ENCODE results near the gene GDF9. TPM values are rescaled to one million over a fixed set of nuclear protein-coding genes. Genes with fewer than 3 reads are reported as not detected.
A peak's percentile ranks its signal among the peaks of the same experiment; 100 is the strongest.

Gene GDF9
- total RNA-seq, 1 donor from 2014 or later: 0.52 TPM

DNA sequence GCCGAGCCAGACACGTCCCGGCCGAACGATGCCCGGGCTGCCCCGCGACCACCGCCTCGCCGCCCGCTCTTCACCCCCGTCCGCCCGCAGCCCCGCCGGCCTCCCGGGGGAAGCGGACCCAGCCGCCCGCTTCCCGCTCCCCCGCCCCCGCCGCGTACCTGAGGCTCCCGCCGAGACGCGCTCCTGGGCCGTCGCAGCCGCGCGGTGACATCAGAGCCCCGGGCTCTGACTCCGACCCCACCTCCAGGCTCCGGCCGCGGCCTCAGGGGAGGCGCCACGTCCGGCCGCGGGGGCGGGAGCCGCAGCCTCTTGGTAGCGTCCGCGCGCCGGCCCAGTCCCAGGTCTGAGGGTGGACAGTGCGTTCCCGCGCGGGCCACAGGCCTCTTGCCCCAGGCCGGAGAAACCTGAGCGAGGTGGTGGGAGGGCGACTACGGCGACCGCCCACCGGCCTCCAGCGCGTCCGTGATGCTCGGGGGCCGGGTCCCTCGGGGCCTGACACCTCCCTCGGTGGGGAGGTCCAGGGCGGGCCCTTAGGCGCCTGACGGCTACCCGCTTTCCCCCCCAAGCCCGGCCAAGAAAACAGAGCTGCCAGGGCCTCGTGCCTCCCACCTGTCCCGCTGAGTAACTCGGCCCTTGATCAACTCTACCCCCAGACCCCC is 35.7 kb downstream of the GDF9 start, which contains the start of gene SHROOM1:
TSS of gene SHROOM1 (minus strand) at position 212 of the 659 bp plus-strand sequence. CDS start 4,507 bp downstream, outside the sequence.
- Histone ChIP-seq H3K9ac (ENCODE audit: low read depth in 1 of 3, low read length in 3 of 3) (peak within 1 kb of the TSS; percentile 57 to 78 (median 73)), H3K27ac (ENCODE audit: low read depth, low read length) (no peak within 1 kb of the TSS), H3K9me3 (ENCODE audit: control insufficient read depth in 3 of 3, low read length in 3 of 3) (no peaks in the 10 kb centered on the region), H3K36me3 (ENCODE audit: control insufficient read depth in 3 of 3, insufficient read depth in 3 of 3, low read length in 3 of 3) (no peaks in the 10 kb centered on the region), H3K4me1 (ENCODE audit: control insufficient read depth in 3 of 3, insufficient read depth in 3 of 3, low read length in 3 of 3) (peaks cover 4 to 17% (median 8%) of the 10 kb centered on the region in 3 donors), H3K4me3 (ENCODE audit: low read length in 3 of 3) (peak within 1 kb of the TSS; percentile 66 to 81 (median 73)), H3K27me3 (ENCODE audit: control insufficient read depth in 3 of 3, insufficient read depth in 3 of 3, low read length in 3 of 3) (peaks cover 7 to 30% (median 23%) of the 10 kb centered on the region in 3 donors)

DNA sequence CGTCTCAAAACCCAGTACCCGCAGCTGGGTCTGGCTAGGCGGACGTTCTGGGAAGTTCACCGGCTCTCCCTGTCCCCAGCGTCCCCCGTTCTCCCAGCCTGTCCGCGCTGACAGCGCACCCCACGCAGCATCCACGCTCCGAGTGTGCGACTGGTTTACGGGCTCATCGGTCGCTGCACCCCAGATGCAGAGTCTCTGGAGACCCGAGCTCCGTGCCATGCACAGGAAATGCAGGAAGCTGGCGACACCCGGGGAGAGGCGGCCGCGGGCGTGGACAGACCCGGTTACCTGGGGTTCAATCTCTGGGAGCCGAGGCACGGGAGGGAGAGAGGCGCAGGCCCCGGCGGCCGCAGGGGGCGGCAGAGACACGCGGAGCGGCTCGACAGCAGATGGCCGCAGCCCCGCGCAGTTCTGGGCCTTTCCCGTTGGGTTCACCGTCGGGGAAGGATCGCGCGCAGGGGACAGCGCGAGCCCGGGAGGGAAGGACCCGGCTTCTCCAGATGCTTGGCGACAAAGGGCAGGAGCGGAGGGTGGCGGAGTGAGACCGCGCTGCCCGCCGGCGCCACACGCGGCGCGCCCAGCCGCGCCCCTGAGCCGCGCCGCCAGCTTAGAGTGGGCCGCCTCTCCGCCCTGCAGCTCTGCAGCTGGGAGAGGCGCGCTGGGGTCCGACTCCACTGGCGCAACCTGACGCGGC is 36.4 kb downstream of the GDF9 start:
- Histone ChIP-seq H3K27me3 (ENCODE audit: control insufficient read depth in 3 of 3, insufficient read depth in 3 of 3, low read length in 3 of 3) (peaks cover 7 to 33% (median 26%) of the 10 kb centered on the region in 3 donors), H3K9ac (ENCODE audit: low read depth in 1 of 3, low read length in 3 of 3) (peak overlapping the region; percentile 57 to 78 (median 73)), H3K4me3 (ENCODE audit: low read length in 3 of 3) (peak overlapping the region; percentile 66 to 81 (median 73)), H3K9me3 (ENCODE audit: control insufficient read depth in 3 of 3, low read length in 3 of 3) (no peaks in the 10 kb centered on the region), H3K4me1 (ENCODE audit: control insufficient read depth in 3 of 3, insufficient read depth in 3 of 3, low read length in 3 of 3) (peaks cover 4 to 17% (median 8%) of the 10 kb centered on the region in 3 donors), H3K36me3 (ENCODE audit: control insufficient read depth in 3 of 3, insufficient read depth in 3 of 3, low read length in 3 of 3) (no peaks in the 10 kb centered on the region), H3K27ac (ENCODE audit: low read depth, low read length) (no peak overlapping the region)

DNA sequence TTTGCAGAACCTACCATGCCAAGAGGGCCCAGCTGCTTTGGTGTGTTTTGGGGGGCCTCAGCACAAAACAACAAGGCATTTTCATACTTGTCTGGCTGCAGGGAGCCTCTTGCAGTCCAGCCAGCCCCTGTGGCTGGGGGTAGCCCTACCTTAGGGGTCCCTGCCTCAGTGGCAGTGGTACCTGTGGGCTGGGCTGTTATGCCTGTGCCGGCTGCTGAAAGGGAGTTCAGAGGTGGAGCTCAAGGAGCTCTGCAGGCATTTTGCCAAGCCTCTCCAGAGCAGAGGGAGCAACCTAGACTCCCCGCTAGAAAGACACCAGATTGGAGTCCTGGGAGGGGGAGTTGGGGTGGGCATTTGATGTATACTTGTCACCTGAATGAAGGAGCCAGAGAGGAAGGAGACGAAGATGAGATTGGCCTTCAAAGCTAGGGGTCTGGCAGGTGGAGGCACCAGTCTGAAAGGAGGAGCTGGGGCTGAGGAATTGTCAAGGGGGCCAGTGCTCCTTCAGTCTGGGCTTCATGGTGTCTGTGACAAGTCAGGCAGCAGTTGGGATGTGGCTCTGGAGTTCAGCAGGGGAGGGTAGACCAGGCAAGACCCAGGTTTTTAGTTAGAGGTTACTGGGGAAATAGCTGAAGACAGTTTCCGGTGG is 37.3 kb downstream of the GDF9 start:
- peak overlapping the region in 1 of 3 donors; percentile 78 for H3K9ac ChIP-seq (ENCODE audit: low read depth in 1 of 3, low read length in 3 of 3)
- no peaks in the 10 kb centered on the region for H3K9me3 ChIP-seq (ENCODE audit: control insufficient read depth in 3 of 3, low read length in 3 of 3)
- H3K27me3 ChIP-seq (ENCODE audit: control insufficient read depth in 3 of 3, insufficient read depth in 3 of 3, low read length in 3 of 3): peaks cover 7 to 35% (median 31%) of the 10 kb centered on the region in 3 donors
- H3K36me3 ChIP-seq (ENCODE audit: control insufficient read depth in 3 of 3, insufficient read depth in 3 of 3, low read length in 3 of 3): no peaks in the 10 kb centered on the region
- no peak overlapping the region for H3K27ac ChIP-seq (ENCODE audit: low read depth, low read length)
- H3K4me1 ChIP-seq (ENCODE audit: control insufficient read depth in 3 of 3, insufficient read depth in 3 of 3, low read length in 3 of 3): peaks cover 4 to 17% (median 8%) of the 10 kb centered on the region in 3 donors
- peak overlapping the region in 2 of 3 donors; percentile 66 to 81 for H3K4me3 ChIP-seq (ENCODE audit: low read length in 3 of 3)

DNA sequence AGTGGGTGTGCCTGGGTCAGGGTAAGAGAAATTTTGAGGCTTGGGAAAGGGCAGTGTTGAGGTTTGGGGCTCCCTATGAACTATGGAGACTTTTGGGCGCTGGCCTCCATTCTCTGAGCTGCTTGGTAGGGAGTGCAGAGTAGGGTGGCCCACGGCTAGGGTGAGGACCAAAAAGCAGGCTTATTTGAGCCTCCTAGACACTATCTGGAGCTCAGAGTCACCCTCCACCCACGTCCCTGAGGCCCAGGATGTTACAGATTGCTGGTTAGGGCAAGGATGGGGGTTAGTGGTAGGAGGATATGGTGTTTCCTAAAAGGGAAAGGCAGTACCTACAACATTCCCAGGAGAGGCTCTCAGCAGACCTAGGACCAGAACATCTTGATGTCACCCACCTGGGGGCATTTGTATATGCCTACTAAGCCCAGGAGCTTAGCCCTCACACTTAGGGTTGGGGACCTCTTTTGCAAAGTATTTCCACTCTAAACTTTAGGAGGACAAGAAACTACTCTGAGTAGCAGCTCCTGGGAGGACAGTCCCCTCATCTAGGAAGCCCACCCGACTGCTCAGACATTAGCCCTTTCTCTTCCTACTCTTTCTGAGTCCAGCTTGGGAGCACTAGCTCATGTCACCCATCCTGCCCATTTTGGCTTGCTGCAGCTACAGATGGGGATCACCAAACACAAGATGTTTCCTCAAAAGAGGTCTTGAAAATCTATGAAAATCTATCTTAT is 38.2 kb downstream of the GDF9 start:
- H3K27ac ChIP-seq (ENCODE audit: low read depth, low read length): no peak overlapping the region
- no peak overlapping the region for H3K9ac ChIP-seq (ENCODE audit: low read depth in 1 of 3, low read length in 3 of 3)
- H3K27me3 ChIP-seq (ENCODE audit: control insufficient read depth in 3 of 3, insufficient read depth in 3 of 3, low read length in 3 of 3): peaks cover 7 to 41% (median 31%) of the 10 kb centered on the region in 3 donors

DNA sequence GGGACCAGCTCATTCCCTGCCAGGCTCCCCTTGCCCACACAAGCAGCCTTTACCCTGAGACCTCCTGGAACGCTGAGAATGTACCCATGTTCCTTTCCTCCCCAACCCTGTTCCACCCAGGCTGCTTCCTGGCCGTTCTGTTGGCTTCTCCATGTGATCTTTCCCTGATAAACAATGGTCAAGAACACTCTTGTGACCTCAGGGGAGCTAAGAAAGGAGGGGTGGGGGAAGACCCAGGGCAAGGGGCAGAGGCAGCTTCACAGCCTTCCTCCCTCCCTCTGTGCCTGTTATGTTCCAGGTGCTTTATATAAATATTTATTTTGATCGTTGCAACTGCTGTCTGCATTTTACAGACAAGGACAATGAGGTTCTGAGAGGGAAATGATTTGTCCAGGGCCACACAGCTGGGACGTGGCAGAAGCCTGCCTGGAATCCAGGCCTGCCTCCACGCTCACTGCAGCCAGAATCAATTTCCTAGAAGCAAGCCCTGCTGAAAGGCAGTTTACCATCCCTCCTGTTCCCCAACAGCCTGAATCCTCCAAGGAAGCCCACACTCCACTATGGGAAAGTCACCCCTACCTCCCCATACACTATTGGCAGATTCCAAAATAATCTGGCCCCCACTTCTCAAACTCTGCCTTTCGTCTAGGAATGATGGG is 39.7 kb downstream of the GDF9 start:
- Histone ChIP-seq H3K9me3 (ENCODE audit: control insufficient read depth in 3 of 3, low read length in 3 of 3) (no peaks in the 10 kb centered on the region), H3K27ac (ENCODE audit: low read depth, low read length) (no peak overlapping the region), H3K4me3 (ENCODE audit: low read length in 3 of 3) (no peak overlapping the region), H3K9ac (ENCODE audit: low read depth in 1 of 3, low read length in 3 of 3) (peak overlapping the region in 1 of 3 donors; percentile 33), H3K27me3 (ENCODE audit: control insufficient read depth in 3 of 3, insufficient read depth in 3 of 3, low read length in 3 of 3) (peaks cover 7 to 41% (median 31%) of the 10 kb centered on the region in 3 donors), H3K4me1 (ENCODE audit: control insufficient read depth in 3 of 3, insufficient read depth in 3 of 3, low read length in 3 of 3) (peaks cover 8 to 17% (median 9%) of the 10 kb centered on the region in 3 donors), H3K36me3 (ENCODE audit: control insufficient read depth in 3 of 3, insufficient read depth in 3 of 3, low read length in 3 of 3) (no peaks in the 10 kb centered on the region)

More for the DNA sequence above, 38.2 kb downstream of the GDF9 start:
- H3K9me3 ChIP-seq (ENCODE audit: control insufficient read depth in 3 of 3, low read length in 3 of 3): no peaks in the 10 kb centered on the region
- H3K4me3 ChIP-seq (ENCODE audit: low read length in 3 of 3): no peak overlapping the region
- no peaks in the 10 kb centered on the region for H3K36me3 ChIP-seq (ENCODE audit: control insufficient read depth in 3 of 3, insufficient read depth in 3 of 3, low read length in 3 of 3)
- H3K4me1 ChIP-seq (ENCODE audit: control insufficient read depth in 3 of 3, insufficient read depth in 3 of 3, low read length in 3 of 3): peaks cover 5 to 17% (median 8%) of the 10 kb centered on the region in 3 donors

DNA sequence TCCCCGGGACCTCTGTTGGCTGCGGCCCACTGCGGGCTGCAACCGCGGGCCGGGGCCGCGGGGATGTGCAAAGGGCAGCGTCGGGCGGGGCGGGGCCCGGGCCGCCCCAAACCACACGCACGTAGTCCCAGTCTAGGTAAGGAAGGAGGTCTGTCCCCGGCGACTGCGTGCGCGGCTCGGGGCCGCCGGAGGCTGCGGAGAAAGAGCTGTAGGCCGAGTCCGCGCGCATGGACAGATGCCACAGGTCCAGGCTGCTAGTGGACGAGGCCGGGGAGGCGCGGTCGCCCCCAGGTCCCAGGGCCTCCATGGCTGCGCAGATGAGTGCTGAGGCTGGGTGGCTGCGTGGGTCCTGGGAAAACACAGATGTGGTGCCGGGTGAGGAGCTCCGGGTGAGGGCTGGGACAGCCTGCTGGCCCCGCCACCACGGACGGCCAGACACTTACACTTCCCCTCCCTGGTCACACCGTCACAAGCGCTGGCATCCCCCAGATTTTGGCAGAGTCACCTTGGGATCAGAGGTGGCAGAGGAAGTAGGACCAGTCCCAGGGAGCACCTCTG is 40.4 kb downstream of the GDF9 start:
- H3K9ac ChIP-seq (ENCODE audit: low read depth in 1 of 3, low read length in 3 of 3): peak overlapping the region in 1 of 3 donors; percentile 33
- no peak overlapping the region for H3K4me3 ChIP-seq (ENCODE audit: low read length in 3 of 3)
- no peaks in the 10 kb centered on the region for H3K9me3 ChIP-seq (ENCODE audit: control insufficient read depth in 3 of 3, low read length in 3 of 3)
- peaks cover 7 to 41% (median 27%) of the 10 kb centered on the region in 3 donors for H3K27me3 ChIP-seq (ENCODE audit: control insufficient read depth in 3 of 3, insufficient read depth in 3 of 3, low read length in 3 of 3)
- H3K27ac ChIP-seq (ENCODE audit: low read depth, low read length): no peak overlapping the region
- peaks cover 8 to 14% (median 9%) of the 10 kb centered on the region in 3 donors for H3K4me1 ChIP-seq (ENCODE audit: control insufficient read depth in 3 of 3, insufficient read depth in 3 of 3, low read length in 3 of 3)
- H3K36me3 ChIP-seq (ENCODE audit: control insufficient read depth in 3 of 3, insufficient read depth in 3 of 3, low read length in 3 of 3): no peaks in the 10 kb centered on the region

DNA sequence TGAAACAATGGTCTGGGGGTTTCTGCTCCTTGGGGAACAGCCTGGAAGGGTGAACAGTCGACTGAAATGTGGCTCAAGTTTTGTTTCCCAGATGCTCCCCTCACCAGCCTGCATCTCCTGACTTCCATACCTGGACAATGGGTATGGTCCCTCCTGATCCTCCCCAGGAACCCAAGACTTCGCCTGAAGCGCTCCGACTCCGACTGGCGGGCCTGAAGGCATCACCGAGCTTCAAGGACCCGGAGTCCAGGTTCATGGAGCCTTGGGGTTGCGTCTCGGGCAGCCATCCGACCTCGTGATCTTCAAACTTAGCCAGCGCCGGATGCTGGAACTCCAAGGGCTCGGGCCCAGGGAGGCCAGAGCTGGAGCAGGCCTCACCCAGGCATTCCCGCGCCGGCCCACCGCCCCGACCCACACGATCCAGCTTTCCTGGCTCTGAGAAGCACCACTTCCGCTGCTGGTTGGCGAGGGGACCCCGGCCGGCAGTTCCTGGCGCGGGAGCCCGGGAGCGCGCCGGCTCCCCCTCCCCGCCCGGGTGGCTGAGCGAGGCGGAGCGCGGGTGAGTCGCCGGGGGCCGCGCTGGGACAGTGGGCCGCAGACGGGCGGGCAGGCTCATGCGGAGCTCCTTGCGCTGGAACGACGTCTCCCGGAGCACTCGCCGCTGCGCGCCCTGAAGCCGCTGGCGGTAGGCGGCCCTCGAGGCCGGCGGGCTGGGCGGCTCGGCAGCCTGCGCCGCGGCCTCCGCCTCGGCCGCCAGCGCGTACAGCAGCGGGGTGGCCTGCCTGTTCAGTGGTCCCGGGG is 41.0 kb downstream of the GDF9 start:
- no peak overlapping the region for H3K9ac ChIP-seq (ENCODE audit: low read depth in 1 of 3, low read length in 3 of 3)

DNA sequence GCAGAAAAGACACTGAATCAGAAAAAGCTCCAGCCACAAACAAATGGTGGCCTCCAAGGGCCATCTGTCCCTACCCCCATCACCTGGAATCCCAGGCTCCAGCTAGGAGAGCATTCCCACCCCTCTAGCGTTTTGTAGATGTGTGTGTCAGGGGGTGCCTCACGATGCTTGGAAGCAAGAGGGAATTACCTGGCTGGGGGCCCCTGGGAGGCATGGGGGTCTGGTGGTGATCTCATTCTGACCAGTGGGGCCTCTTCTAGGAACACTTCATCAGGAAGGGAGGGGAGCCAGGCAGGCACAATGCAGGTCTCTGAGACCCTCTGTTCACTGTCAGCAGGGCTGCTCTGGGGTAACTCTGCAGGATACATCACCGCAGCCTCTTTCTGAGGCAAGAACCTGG is 41.8 kb downstream of the GDF9 start:
- no peak overlapping the region for H3K9ac ChIP-seq (ENCODE audit: low read depth in 1 of 3, low read length in 3 of 3)
- no peaks in the 10 kb centered on the region for H3K9me3 ChIP-seq (ENCODE audit: control insufficient read depth in 3 of 3, low read length in 3 of 3)
- no peaks in the 10 kb centered on the region for H3K36me3 ChIP-seq (ENCODE audit: control insufficient read depth in 3 of 3, insufficient read depth in 3 of 3, low read length in 3 of 3)
- H3K4me3 ChIP-seq (ENCODE audit: low read length in 3 of 3): no peak overlapping the region
- H3K4me1 ChIP-seq (ENCODE audit: control insufficient read depth in 3 of 3, insufficient read depth in 3 of 3, low read length in 3 of 3): peaks cover 6 to 8% (median 7%) of the 10 kb centered on the region in 3 donors
- H3K27me3 ChIP-seq (ENCODE audit: control insufficient read depth in 3 of 3, insufficient read depth in 3 of 3, low read length in 3 of 3): peaks cover 10 to 33% (median 21%) of the 10 kb centered on the region in 3 donors
- no peak overlapping the region for H3K27ac ChIP-seq (ENCODE audit: low read depth, low read length)

More for the DNA sequence above, 41.0 kb downstream of the GDF9 start:
- H3K4me1 ChIP-seq (ENCODE audit: control insufficient read depth in 3 of 3, insufficient read depth in 3 of 3, low read length in 3 of 3): peaks cover 8 to 11% (median 9%) of the 10 kb centered on the region in 3 donors
- H3K27me3 ChIP-seq (ENCODE audit: control insufficient read depth in 3 of 3, insufficient read depth in 3 of 3, low read length in 3 of 3): peaks cover 7 to 37% (median 24%) of the 10 kb centered on the region in 3 donors
- H3K9me3 ChIP-seq (ENCODE audit: control insufficient read depth in 3 of 3, low read length in 3 of 3): no peaks in the 10 kb centered on the region
- no peak overlapping the region for H3K27ac ChIP-seq (ENCODE audit: low read depth, low read length)
- H3K36me3 ChIP-seq (ENCODE audit: control insufficient read depth in 3 of 3, insufficient read depth in 3 of 3, low read length in 3 of 3): no peaks in the 10 kb centered on the region
- no peak overlapping the region for H3K4me3 ChIP-seq (ENCODE audit: low read length in 3 of 3)

All from skeletal muscle tissue (tissue), 4 donors.